Mesodermal cell (in vitro differentiated cells): Measurements from ENCODE around the gene PLCL2.

Experiments used
- H3K27ac ChIP-seq: 2 replicates; pipeline ENCODE4 v1.7.0; 2013; ENCODE audit warnings: mild to moderate bottlenecking, low read depth, low read length, moderate library complexity; ENCODE audit not compliant: severe bottlenecking
- H3K36me3 ChIP-seq: 2 replicates; pipeline ENCODE4 v1.7.1; 2013; ENCODE audit warnings: mild to moderate bottlenecking, low read length, moderate library complexity; ENCODE audit not compliant: control insufficient read depth, insufficient read depth
- H3K4me1 ChIP-seq: one replicate; pipeline ENCODE4 v1.7.1; 2013; ENCODE audit warnings: mild to moderate bottlenecking, low read length; ENCODE audit not compliant: insufficient read depth, control insufficient read depth, poor library complexity, severe bottlenecking
- H3K4me3 ChIP-seq: 2 replicates; pipeline ENCODE4 v1.7.0; 2013; ENCODE audit warnings: low read length, control low read depth, mild to moderate bottlenecking; ENCODE audit not compliant: insufficient read depth, poor library complexity, severe bottlenecking; ENCODE audit errors: extremely low read depth
- H3K9me3 ChIP-seq: 2 replicates; pipeline ENCODE4 v1.7.1; 2013; ENCODE audit warnings: mild to moderate bottlenecking, low read length, moderate library complexity; ENCODE audit not compliant: control insufficient read depth
- WGBS, 2 experiments: methylation state at CpG; one replicate each; pipeline ENCODE4 v1.1.5; 2013; ENCODE audit warnings: missing lambda C conversion rate in 2 of 2; ENCODE audit not compliant: insufficient coverage in 2 of 2; 5-methylcytosine and 5-hydroxymethylcytosine counted together

PLCL2 gene

DNA sequence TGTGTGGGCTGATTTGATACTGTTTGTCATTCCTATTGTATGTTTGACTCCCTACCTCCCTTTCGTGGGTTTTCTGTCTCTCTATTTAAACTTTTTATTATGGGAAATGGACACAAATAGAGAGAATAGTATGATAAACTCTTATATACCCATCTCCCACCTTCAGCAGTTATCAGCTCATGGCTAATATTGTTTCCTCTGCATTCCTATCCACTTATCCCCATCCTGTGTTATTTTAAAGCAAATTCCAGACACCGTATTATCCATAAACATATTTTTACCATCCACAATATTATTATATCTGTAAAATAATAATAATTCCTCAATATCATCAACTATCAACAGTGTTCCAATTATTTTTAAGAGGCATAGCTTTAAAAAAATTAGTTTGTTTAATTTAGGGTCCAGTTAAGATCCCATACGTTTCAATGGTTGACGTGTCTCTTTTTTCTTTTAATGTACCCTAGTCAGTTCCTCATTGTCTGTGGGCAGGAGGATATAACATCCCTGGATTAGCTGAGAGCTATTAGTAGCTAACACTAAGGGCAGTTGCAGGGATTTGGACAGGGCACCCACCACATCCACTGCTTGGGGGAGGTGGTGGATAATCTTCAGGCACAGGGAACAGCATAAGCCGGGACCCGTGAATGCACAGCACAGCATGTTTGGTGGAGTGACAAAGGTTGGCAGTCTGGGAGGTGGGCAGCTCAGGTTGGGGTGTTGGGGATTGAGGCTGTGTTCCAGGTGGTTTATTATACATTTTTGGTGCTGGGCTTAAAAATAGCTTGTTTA, 23.5 kb downstream of the PLCL2 start:
- Histone ChIP-seq H3K4me1 (peaks cover 19% of the 10 kb centered on the region), H3K9me3 (no peaks in the 10 kb centered on the region), H3K4me3 (no peak overlapping the region), H3K27ac (no peak overlapping the region), H3K36me3 (no peaks in the 10 kb centered on the region)
- WGBS, 2 experiments = 92% methylated on average over 5 of the region's 6 CpGs; no CpG with 5 or more reads in 1 of the 2 experiments

GRCh38 chr3:16908896-16909295, 24.1 kb downstream of the PLCL2 start:
- Histone ChIP-seq H3K4me1 (peaks cover 19% of the 10 kb centered on the region), H3K36me3 (no peaks in the 10 kb centered on the region), H3K27ac (no peak overlapping the region), H3K9me3 (no peaks in the 10 kb centered on the region), H3K4me3 (no peak overlapping the region)
- WGBS, 2 experiments = 92% methylated on average over 2 of the region's 2 CpGs; no CpG with 5 or more reads in 1 of the 2 experiments

DNA sequence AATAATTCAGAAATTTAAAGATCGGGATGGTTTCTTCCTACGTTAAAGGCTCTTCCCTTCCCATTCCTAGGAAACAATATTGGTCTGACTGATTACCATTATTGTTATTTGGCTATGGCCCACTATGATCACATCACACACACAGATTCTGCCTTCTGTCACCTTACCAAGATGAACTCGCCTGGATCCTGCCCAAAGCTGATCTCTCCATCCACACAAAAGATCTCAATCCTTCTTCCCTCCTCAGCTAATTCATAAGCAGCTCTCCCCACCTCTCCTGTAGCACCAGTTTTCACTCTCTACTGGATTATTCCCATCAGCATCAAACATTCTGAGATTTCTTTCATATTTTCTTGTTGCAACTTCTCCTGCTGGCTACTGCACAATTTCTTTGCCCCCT, 25.0 kb downstream of the PLCL2 start:
- WGBS, 2 experiments = 87 to 88% methylated on average over 1 to 2 of the region's 3 CpGs
- no peaks in the 10 kb centered on the region for H3K36me3 ChIP-seq
- H3K9me3 ChIP-seq = no peaks in the 10 kb centered on the region
- peaks cover 19% of the 10 kb centered on the region for H3K4me1 ChIP-seq
- no peak overlapping the region for H3K4me3 ChIP-seq
- H3K27ac ChIP-seq = no peak overlapping the region

DNA sequence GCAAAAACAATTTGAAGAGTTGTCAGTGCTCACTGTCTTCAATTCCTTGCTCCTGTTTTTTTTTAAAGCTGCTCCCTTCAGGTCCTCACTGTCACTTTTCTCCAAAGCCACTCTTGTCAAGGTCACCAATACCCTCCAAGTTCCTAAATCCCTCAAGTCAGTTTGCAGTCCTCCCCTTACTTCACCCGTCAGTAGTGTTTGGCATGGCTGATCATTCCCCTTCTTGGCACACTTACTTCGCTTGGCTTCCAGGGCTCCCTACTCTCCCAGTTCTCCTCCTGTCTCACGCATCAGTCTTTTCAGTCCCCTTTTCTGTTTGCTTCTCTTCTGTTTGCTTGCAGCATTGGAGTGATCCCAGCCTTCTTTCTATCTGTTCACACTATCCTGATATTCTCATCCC, 25.5 kb downstream of the PLCL2 start:
- Histone ChIP-seq H3K36me3 (no peaks in the 10 kb centered on the region), H3K4me3 (no peak overlapping the region), H3K27ac (no peak overlapping the region), H3K9me3 (no peaks in the 10 kb centered on the region), H3K4me1 (peaks cover 19% of the 10 kb centered on the region)
- 97% methylated on average over 3 of the region's 3 CpGs for WGBS, 2 experiments

DNA sequence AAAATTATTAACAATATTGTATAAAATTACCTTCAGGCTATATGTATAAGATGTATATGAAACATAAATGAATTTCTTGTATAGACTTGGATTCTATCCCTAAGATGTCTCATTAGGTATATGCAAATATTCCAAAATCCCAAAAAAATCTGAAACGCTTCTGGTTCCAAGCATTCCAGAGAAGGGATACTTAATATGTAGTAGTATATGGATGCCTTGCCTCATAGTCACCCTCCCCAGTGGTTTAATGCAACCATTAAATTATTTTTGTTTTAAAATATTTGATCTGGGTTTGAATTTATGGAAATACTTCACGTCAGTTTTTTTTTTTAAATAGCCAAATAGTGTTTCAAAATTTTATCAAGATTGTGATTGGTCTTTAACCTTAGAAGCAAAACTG, 27.2 kb downstream of the PLCL2 start:
- Histone ChIP-seq H3K4me1 (peaks cover 13% of the 10 kb centered on the region), H3K27ac (no peak overlapping the region), H3K9me3 (no peaks in the 10 kb centered on the region), H3K36me3 (no peaks in the 10 kb centered on the region), H3K4me3 (no peak overlapping the region)
- WGBS, 2 experiments = 100% methylated on average over 1 of the region's 2 CpGs

DNA sequence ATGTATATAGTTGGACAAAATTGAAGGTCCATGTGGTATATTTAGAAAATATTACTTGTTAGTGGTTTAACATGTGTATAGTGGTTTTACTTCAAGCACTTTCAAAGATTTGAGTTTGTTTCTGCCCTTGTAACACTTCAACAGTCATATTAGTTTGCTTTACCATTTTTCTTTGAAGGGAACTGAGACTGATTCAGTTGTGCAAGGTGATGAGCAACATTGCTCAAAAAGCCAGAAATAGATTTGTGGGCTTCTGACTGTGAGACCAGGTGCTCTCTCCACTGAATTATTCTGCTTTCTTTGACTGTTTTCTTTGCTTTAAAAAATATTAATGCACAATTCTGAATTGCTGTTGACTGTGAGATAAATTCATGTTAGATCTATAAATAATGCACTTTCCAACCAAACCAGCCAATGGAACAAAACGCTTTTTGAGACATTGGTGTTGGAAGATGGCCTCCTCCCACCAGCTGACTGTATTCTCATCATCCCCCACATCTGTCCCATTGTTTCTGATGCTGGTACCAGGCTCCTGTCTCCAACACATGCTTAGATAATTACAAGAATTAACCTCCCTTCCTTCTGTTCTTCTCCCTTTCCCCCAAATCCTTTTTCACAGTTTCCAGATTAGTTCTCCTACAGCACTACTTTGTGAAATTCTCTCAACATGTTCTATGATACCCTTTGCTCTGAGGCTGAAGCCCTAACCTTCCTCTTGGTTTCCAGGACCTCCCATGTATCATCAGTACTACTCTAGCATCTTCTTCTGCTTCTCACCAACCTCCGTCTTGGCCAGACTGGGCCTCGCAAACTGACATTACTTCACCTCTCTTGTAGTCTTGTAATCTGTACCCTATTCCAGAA, 27.9 kb downstream of the PLCL2 start:
- Histone ChIP-seq H3K9me3 (no peaks in the 10 kb centered on the region), H3K36me3 (no peaks in the 10 kb centered on the region), H3K4me3 (no peak overlapping the region), H3K27ac (no peak overlapping the region), H3K4me1 (peaks cover 11% of the 10 kb centered on the region)
- 87 to 100% methylated on average over 2 of the region's 3 CpGs for WGBS, 2 experiments

DNA sequence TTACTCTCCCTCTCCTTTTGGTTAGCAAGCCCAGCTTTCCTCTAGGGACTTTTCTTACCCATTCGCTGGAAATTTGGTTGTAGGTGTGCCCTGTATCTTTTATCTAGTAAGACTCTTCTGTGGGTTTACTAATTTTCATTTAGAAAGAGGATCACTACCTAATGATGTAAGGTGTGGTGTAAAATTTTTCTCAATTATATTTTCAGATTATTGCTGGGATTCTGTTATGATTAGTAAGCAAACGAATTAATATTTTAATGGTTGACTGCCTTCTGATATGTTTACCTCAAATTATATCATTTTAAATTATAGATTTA, 28.5 kb downstream of the PLCL2 start:
- Histone ChIP-seq H3K4me3 (no peak overlapping the region), H3K9me3 (no peaks in the 10 kb centered on the region), H3K36me3 (no peaks in the 10 kb centered on the region), H3K27ac (no peak overlapping the region), H3K4me1 (peaks cover 7% of the 10 kb centered on the region)
- WGBS, 2 experiments = no CpG with 5 or more reads among the region's 2 CpGs

DNA sequence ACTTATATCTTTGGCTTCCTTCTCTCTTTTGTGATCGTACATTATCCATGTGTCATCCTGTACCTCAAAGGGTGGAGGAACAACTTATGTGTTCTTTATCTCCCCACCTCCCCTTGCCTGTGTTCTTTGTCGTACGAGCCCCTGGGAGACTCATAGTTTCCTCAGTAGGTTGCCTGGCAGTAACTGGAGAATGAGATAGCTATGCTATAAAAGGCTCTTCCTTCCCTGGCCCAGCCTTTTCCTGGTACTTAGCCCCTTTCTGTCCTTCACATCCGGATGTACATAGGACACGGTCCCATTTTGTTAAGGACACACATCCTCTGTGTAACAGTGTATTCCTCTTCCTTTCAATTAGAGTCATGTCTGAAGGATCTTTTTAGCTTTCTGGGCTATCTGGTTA, 32.1 kb downstream of the PLCL2 start:
- H3K27ac ChIP-seq = no peak overlapping the region
- H3K9me3 ChIP-seq = no peaks in the 10 kb centered on the region
- H3K4me1 ChIP-seq = peaks cover 7% of the 10 kb centered on the region
- 60% methylated on average over 2 of the region's 5 CpGs; no CpG with 5 or more reads in 1 of the 2 experiments for WGBS, 2 experiments
- H3K4me3 ChIP-seq = no peak overlapping the region
- H3K36me3 ChIP-seq = no peaks in the 10 kb centered on the region

GRCh38 chr3:16917256-16917935, 32.6 kb downstream of the PLCL2 start:
- Histone ChIP-seq H3K27ac (peak overlapping the region; percentile 30), H3K4me1 (peaks cover 7% of the 10 kb centered on the region), H3K4me3 (no peak overlapping the region), H3K36me3 (no peaks in the 10 kb centered on the region), H3K9me3 (no peaks in the 10 kb centered on the region)

- Histone ChIP-seq H3K27ac (no peak overlapping the region), H3K36me3 (no peaks in the 10 kb centered on the region), H3K9me3 (no peaks in the 10 kb centered on the region), H3K4me1 (peaks cover 7% of the 10 kb centered on the region), H3K4me3 (no peak overlapping the region)
- whole genome bisulfite sequencing, 2 experiments = 100% methylated on average over 1 of the region's 3 CpGs; no CpG with 5 or more reads in 1 of the 2 experiments
These were observed 33.4 kb downstream of the PLCL2 start for GRCh38 chr3:16917980-16918682.
